ENCODE measurements around the gene RPS6KA2.

The RPS6KA2 gene

GRCh38 chr6:166545156-166546034 lies 81.7 kb downstream of the RPS6KA2 start:
- DNase-seq (ENCODE audit: extremely low spot score) = no peak
- POLR2A ChIA-PET = no interaction called here
- CTCF ChIA-PET = interaction anchor here (1.5 kb wide), 1 partner anchor 25 kb away, joined by 3 read pairs; no protein-coding TSS in a partner anchor
- TF ChIP-seq CTCF (IDR thresholded peaks at IDR 0.05; ENCODE audit: control extremely low read depth, extremely low read depth, low read depth, missing control alignments) = no peak

DNA sequence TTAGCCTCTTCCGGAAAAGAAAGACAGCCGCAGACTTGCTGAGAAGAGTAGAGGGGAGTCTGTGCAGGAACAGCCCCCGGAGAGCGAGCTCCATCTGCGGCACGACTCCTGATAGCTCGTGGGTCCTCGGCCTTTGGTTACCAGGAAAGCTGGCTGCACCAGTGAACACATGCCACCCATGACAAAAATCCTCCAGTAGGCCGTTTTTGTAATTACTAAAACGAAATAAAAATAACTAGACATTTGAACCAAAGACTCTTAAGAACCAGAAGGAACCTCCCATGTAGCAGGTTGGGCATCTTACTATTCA lies 82.8 kb downstream of the RPS6KA2 start:
- ChIA-PET POLR2A (no interaction called here), CTCF (interaction anchor here (1.5 kb wide), 1 partner anchor 24 kb away, joined by 3 read pairs; no protein-coding TSS in a partner anchor)
- no peak for DNase-seq (ENCODE audit: extremely low spot score)
- TF ChIP-seq CTCF (IDR thresholded peaks at IDR 0.05; ENCODE audit: control extremely low read depth, extremely low read depth, low read depth, missing control alignments) = no peak

DNA sequence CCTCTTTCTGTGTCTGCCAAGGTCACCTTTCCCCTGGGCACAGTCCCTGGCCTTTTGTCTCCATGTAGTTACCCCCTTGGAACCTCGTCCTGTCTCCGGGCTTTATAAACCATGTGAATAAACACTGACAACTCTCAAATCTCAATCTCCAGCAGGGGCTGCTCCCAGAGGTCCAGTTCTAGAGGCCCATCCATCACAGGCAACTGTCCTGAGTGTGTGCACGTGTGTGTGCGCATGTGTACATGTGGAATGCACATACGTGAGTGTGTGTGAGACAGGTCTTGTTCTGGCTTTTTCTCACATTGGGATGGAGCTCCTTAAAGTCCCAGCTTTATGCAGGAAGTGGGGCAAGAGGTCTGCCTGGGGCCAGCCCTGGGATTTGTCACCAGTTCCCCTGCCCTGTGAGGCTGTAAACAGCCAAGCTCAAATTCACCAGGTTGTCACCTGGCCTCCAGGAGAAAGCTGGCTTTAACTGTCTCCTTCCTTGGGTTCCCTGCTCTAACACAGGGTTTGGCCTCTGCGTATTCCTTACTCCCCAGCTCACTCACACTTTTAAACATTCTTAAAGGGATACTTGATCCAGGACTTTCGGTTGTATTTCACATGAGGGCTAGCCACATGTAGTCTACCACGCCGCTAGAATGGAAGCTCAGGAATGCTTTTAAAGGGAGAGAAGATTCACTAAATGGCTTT lies 83.3 kb downstream of the RPS6KA2 start:
- TF ChIP-seq CTCF (IDR thresholded peaks at IDR 0.05; ENCODE audit: control extremely low read depth, extremely low read depth, low read depth, missing control alignments) = no peak
- CTCF ChIA-PET = interaction anchor here (1.5 kb wide), 1 partner anchor 23 kb away, joined by 3 read pairs; no protein-coding TSS in a partner anchor
- POLR2A ChIA-PET = no interaction called here
- DNase-seq (ENCODE audit: extremely low spot score) = no peak

- ChIA-PET POLR2A (no interaction called here), CTCF (no interaction called here)
These were observed 84.5 kb downstream of the RPS6KA2 start for GRCh38 chr6:166542580-166542912.

GRCh38 chr6:166541876-166542579 lies 85.0 kb downstream of the RPS6KA2 start:
- CTCF ChIA-PET = interaction anchor here (1.1 kb wide), 1 partner anchor 62 kb away, joined by 3 read pairs; no protein-coding TSS in a partner anchor
- POLR2A ChIA-PET = no interaction called here
- DNase-seq (ENCODE audit: extremely low spot score) = peak; percentile 44
- TF ChIP-seq CTCF (IDR thresholded peaks at IDR 0.05; ENCODE audit: control extremely low read depth, extremely low read depth, low read depth, missing control alignments) = no peak

More at GRCh38 chr6:166542580-166542912, 84.5 kb downstream of the RPS6KA2 start:
- no peak for TF ChIP-seq CTCF (IDR thresholded peaks at IDR 0.05; ENCODE audit: control extremely low read depth, extremely low read depth, low read depth, missing control alignments)
- no peak for DNase-seq (ENCODE audit: extremely low spot score)

DNA sequence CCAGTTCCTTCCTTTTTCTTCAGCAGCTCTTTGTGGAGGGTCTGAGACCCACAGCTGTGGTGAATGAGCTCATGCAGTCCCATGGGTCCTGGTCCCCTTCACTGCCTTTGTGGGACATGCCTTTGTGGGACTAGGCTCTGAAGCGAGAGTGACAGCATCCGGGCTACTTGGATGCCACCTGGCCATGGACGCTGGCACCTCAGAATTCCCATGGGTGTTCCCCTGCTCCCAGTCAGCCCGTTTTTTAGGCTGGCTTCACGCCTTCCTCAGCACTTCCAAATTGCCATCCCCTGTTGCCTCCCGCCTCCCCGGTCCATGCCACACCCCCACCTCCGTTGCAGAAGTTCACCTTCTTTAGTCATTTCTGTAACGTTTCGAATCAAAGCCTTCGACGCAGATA lies 85.7 kb downstream of the RPS6KA2 start:
- DNase-seq (ENCODE audit: extremely low spot score) = no peak
- POLR2A ChIA-PET = no interaction called here
- CTCF ChIA-PET = interaction anchor here (1.1 kb wide), 1 partner anchor 63 kb away, joined by 3 read pairs; no protein-coding TSS in a partner anchor
- no peak for TF ChIP-seq CTCF (IDR thresholded peaks at IDR 0.05; ENCODE audit: control extremely low read depth, extremely low read depth, low read depth, missing control alignments)

Measured in GM10248 (cell line).